Measurements from ENCODE around the gene ARID5B. TPM values are rescaled to one million over a fixed set of nuclear protein-coding genes. Genes with fewer than 3 reads are reported as not detected.
"Not testable (repeated sequence)": the region's sequence is repeated elsewhere in the genome, so short reads cannot be mapped to it uniquely, and the experiment has no call there.

ARID5B gene
- total RNA-seq, 1 donor from 2014 or later = 50.6 TPM

- DNase-seq (ENCODE audit: low spot score) = peak; percentile 31
Observed at GRCh38 chr10:62011558-62011957, 110.1 kb downstream of the ARID5B start.

GRCh38 chr10:62012318-62012717 is 110.8 kb downstream of the ARID5B start:
- no peak for DNase-seq (ENCODE audit: low spot score)

GRCh38 chr10:62014510-62014909 is 113.0 kb downstream of the ARID5B start:
- no peak for DNase-seq (ENCODE audit: low spot score)

- DNase-seq (ENCODE audit: low spot score) = no peak
Observed at GRCh38 chr10:62015994-62016393, 114.5 kb downstream of the ARID5B start.

GRCh38 chr10:62016623-62017490 is 115.4 kb downstream of the ARID5B start:
- DNase-seq (ENCODE audit: low spot score) = no peak

GRCh38 chr10:62017491-62017870 is 116.0 kb downstream of the ARID5B start:
- DNase-seq (ENCODE audit: low spot score) = no peak

- DNase-seq (ENCODE audit: low spot score) = peak; percentile 58
Observed at GRCh38 chr10:62018131-62018911, 116.8 kb downstream of the ARID5B start.

- no peak for DNase-seq (ENCODE audit: low spot score)
Observed at GRCh38 chr10:62019013-62019684, 117.7 kb downstream of the ARID5B start.

GRCh38 chr10:62019685-62020359 is 118.3 kb downstream of the ARID5B start:
- no peak for DNase-seq (ENCODE audit: low spot score)

- no peak for DNase-seq (ENCODE audit: low spot score)
Observed at GRCh38 chr10:62021128-62021665, 119.7 kb downstream of the ARID5B start.

GRCh38 chr10:62021978-62022802 is 120.7 kb downstream of the ARID5B start:
- DNase-seq (ENCODE audit: low spot score) = no peak

GRCh38 chr10:62022830-62023229 is 121.3 kb downstream of the ARID5B start:
- peak; percentile 33 for DNase-seq (ENCODE audit: low spot score)

- DNase-seq (ENCODE audit: low spot score) = no peak
Observed at GRCh38 chr10:62023329-62023728, 121.8 kb downstream of the ARID5B start.

GRCh38 chr10:62024026-62024701 is 122.7 kb downstream of the ARID5B start:
- DNase-seq (ENCODE audit: low spot score) = no peak

- DNase-seq (ENCODE audit: low spot score) = no peak
Observed at GRCh38 chr10:62025134-62025794, 123.8 kb downstream of the ARID5B start.

- DNase-seq (ENCODE audit: low spot score) = no peak
Observed at GRCh38 chr10:62025901-62026879, 124.7 kb downstream of the ARID5B start.

GRCh38 chr10:62027841-62028501 is 126.5 kb downstream of the ARID5B start:
- no peak for DNase-seq (ENCODE audit: low spot score)

GRCh38 chr10:62028502-62028842 is 127.0 kb downstream of the ARID5B start:
- DNase-seq (ENCODE audit: low spot score) = not testable (repeated sequence)
